NCI-H128 (cell line): ENCODE measurements around the gene STX18.
"Not testable (repeated sequence)": the region's sequence is repeated elsewhere in the genome, so short reads cannot be mapped to it uniquely, and the experiment has no call there.

ENCODE experiments used
- DNase-seq: peaks from one replicate; lab custom pipeline; 2025; ENCODE audit not compliant: unreplicated experiment; lab: John Stamatoyannopoulos, UW

STX18 gene

GRCh38 chr4:4510641-4511040 lies 31.2 kb downstream of the STX18 start:
- not testable (repeated sequence) for DNase-seq

- DNase-seq = no peak
Measured at GRCh38 chr4:4509521-4509920, 32.3 kb downstream of the STX18 start.

- no peak for DNase-seq
Measured at GRCh38 chr4:4507923-4508322, 33.9 kb downstream of the STX18 start.

GRCh38 chr4:4507403-4507802 lies 34.4 kb downstream of the STX18 start:
- no peak for DNase-seq

- no peak for DNase-seq
Measured at GRCh38 chr4:4506961-4507360, 34.9 kb downstream of the STX18 start.

- not testable (repeated sequence) for DNase-seq
Measured at GRCh38 chr4:4505211-4505610, 36.6 kb downstream of the STX18 start.

GRCh38 chr4:4504783-4505182 lies 37.1 kb downstream of the STX18 start:
- no peak for DNase-seq

GRCh38 chr4:4502694-4503311 lies 39.0 kb downstream of the STX18 start:
- DNase-seq = no peak

GRCh38 chr4:4501679-4502078 lies 40.2 kb downstream of the STX18 start:
- DNase-seq = no peak

GRCh38 chr4:4499438-4500123 lies 42.3 kb downstream of the STX18 start:
- no peak for DNase-seq

GRCh38 chr4:4496592-4497372 lies 45.1 kb downstream of the STX18 start:
- no peak for DNase-seq

- DNase-seq = no peak
Measured at GRCh38 chr4:4494882-4495281, 47.0 kb downstream of the STX18 start.

GRCh38 chr4:4492161-4492847 lies 49.5 kb downstream of the STX18 start:
- no peak for DNase-seq

- no peak for DNase-seq
Measured at GRCh38 chr4:4491396-4491893, 50.4 kb downstream of the STX18 start.

- no peak for DNase-seq
Measured at GRCh38 chr4:4490816-4491215, 51.0 kb downstream of the STX18 start.

GRCh38 chr4:4490041-4490440 lies 51.8 kb downstream of the STX18 start:
- no peak for DNase-seq

GRCh38 chr4:4488405-4489404 lies 53.1 kb downstream of the STX18 start:
- DNase-seq = peak; percentile 2

- no peak for DNase-seq
Measured at GRCh38 chr4:4486969-4487368, 54.9 kb downstream of the STX18 start.

- DNase-seq = no peak
Measured at GRCh38 chr4:4485806-4486205, 56.0 kb downstream of the STX18 start.

- no peak for DNase-seq
Measured at GRCh38 chr4:4481399-4481994, 60.4 kb downstream of the STX18 start.
